ENCODE data around the gene AKAP8L. TPM values are rescaled to one million over a fixed set of nuclear protein-coding genes. Genes with fewer than 3 reads are reported as not detected.

AKAP8L gene
- total and polyA plus RNA-seq, 2 donors from 2014 or later = 44.3 to 122 TPM

- H3K4me3 ChIP-seq (ENCODE audit: low read length in 3 of 3) = no peak overlapping the region
- no peak overlapping the region for H3K27ac ChIP-seq (ENCODE audit: low read depth in 2 of 2, low read length in 2 of 2)
- H3K27me3 ChIP-seq (ENCODE audit: control insufficient read depth, insufficient read depth, low read length) = no peaks in the 10 kb centered on the region
- H3K9ac ChIP-seq (ENCODE audit: low read length in 3 of 3) = no peak overlapping the region
- no peak for FAIRE-seq
- intact Hi-C loops (cut with DNase I) = no loop called here
- H3K36me3 ChIP-seq (ENCODE audit: control insufficient read depth in 2 of 3, insufficient read depth in 3 of 3, low read length in 3 of 3) = peaks cover 9 to 66% (median 38%) of the 10 kb centered on the region in 3 donors
- no peak for TF ChIP-seq CTCF (IDR thresholded peaks at IDR 0.05; ENCODE audit: borderline replicate concordance, extremely low read depth, insufficient read depth)
- no peaks in the 10 kb centered on the region for H3K9me3 ChIP-seq (ENCODE audit: control insufficient read depth in 2 of 3, insufficient read depth in 1 of 3, low read length in 3 of 3)
- no peak for DNase-seq
- peaks cover 0 to 10% (median 9%) of the 10 kb centered on the region in 3 donors for H3K4me1 ChIP-seq (ENCODE audit: control insufficient read depth in 2 of 3, insufficient read depth in 2 of 3, low read depth in 1 of 3, low read length in 3 of 3)
These were observed 19.2 kb downstream of the AKAP8L start for GRCh38 chr19:15399635-15400034.

GRCh38 chr19:15399234-15399515 lies 19.6 kb downstream of the AKAP8L start:
- no peak for TF ChIP-seq CTCF (IDR thresholded peaks at IDR 0.05; ENCODE audit: borderline replicate concordance, extremely low read depth, insufficient read depth)
- peaks cover 0 to 7% (median 5%) of the 10 kb centered on the region in 3 donors for H3K4me1 ChIP-seq (ENCODE audit: control insufficient read depth in 2 of 3, insufficient read depth in 2 of 3, low read depth in 1 of 3, low read length in 3 of 3)
- DNase-seq = no peak

GRCh38 chr19:15398501-15399233 lies 20.1 kb downstream of the AKAP8L start:
- no peak overlapping the region for H3K27ac ChIP-seq (ENCODE audit: low read depth in 2 of 2, low read length in 2 of 2)
- no peaks in the 10 kb centered on the region for H3K9me3 ChIP-seq (ENCODE audit: control insufficient read depth in 2 of 3, insufficient read depth in 1 of 3, low read length in 3 of 3)
- no peaks in the 10 kb centered on the region for H3K27me3 ChIP-seq (ENCODE audit: control insufficient read depth, insufficient read depth, low read length)
- no peak overlapping the region for H3K9ac ChIP-seq (ENCODE audit: low read length in 3 of 3)
- peaks cover 9 to 67% (median 44%) of the 10 kb centered on the region in 3 donors for H3K36me3 ChIP-seq (ENCODE audit: control insufficient read depth in 2 of 3, insufficient read depth in 3 of 3, low read length in 3 of 3)
- TF ChIP-seq CTCF (IDR thresholded peaks at IDR 0.05; ENCODE audit: borderline replicate concordance, extremely low read depth, insufficient read depth) = no peak
- H3K4me1 ChIP-seq (ENCODE audit: control insufficient read depth in 2 of 3, insufficient read depth in 2 of 3, low read depth in 1 of 3, low read length in 3 of 3) = peaks cover 0 to 2% (median 1%) of the 10 kb centered on the region in 3 donors
- intact Hi-C loops (cut with DNase I) = no loop called here
- DNase-seq (no peak), FAIRE-seq (no peak)
- no peak overlapping the region for H3K4me3 ChIP-seq (ENCODE audit: low read length in 3 of 3)

More at GRCh38 chr19:15399234-15399515, 19.6 kb downstream of the AKAP8L start:
- intact Hi-C loops (cut with DNase I) = no loop called here
- Histone ChIP-seq H3K27ac (ENCODE audit: low read depth in 2 of 2, low read length in 2 of 2) (no peak overlapping the region), H3K9ac (ENCODE audit: low read length in 3 of 3) (no peak overlapping the region), H3K36me3 (ENCODE audit: control insufficient read depth in 2 of 3, insufficient read depth in 3 of 3, low read length in 3 of 3) (peaks cover 9 to 66% (median 41%) of the 10 kb centered on the region in 3 donors), H3K4me3 (ENCODE audit: low read length in 3 of 3) (no peak overlapping the region), H3K27me3 (ENCODE audit: control insufficient read depth, insufficient read depth, low read length) (no peaks in the 10 kb centered on the region), H3K9me3 (ENCODE audit: control insufficient read depth in 2 of 3, insufficient read depth in 1 of 3, low read length in 3 of 3) (no peaks in the 10 kb centered on the region)
- no peak for FAIRE-seq
